HG03196 (cell line): ENCODE measurements around the gene ARHGEF1.

Experiments
- ATAC-seq: cut with Tn5 transposase; IDR thresholded peaks from one replicate; pipeline ENCODE4 v1.9.1; 2021; ENCODE audit not compliant: unreplicated experiment

ARHGEF1 gene

GRCh38 chr19:41947091-41947490, 64.1 kb downstream of the ARHGEF1 start:
- no peak for ATAC-seq

- ATAC-seq: no peak
Measured at GRCh38 chr19:41951686-41952172, 68.7 kb downstream of the ARHGEF1 start.

- ATAC-seq: no peak
Measured at GRCh38 chr19:41955521-41955920, 72.5 kb downstream of the ARHGEF1 start.

GRCh38 chr19:41956621-41957020, 73.6 kb downstream of the ARHGEF1 start:
- ATAC-seq: no peak
